Fibroblast of lung (primary cell): ENCODE results near the gene HPF1.
"Not testable (repeated sequence)": the region's sequence is repeated elsewhere in the genome, so short reads cannot be mapped to it uniquely, and the experiment has no call there.

Experiments
- CTCF ChIP-seq, 2 donors: IDR thresholded peaks in 1 of 2; conservative IDR thresholded peaks in 1 of 2; 1 replicate in 1 of 2; 2 replicates in 1 of 2; pipeline ENCODE4 v1.5.1; 2011 to 2012; ENCODE audit warnings: low read length in 2 of 2, control low read depth in 1 of 2, inconsistent platforms in 1 of 2, low read depth in 1 of 2, mild to moderate bottlenecking in 1 of 2
- EZH2 ChIP-seq: IDR thresholded peaks from 2 replicates; pipeline ENCODE4 v1.5.1; 2012; ENCODE audit warnings: low read length, control low read depth, mild to moderate bottlenecking; ENCODE audit errors: missing control alignments

- TF ChIP-seq EZH2; CTCF (conservative IDR thresholded peaks at IDR 0.05 in 1 of 2, IDR thresholded peaks at IDR 0.05 in 1 of 2; ENCODE audit: low read depth in 1 of 2, low read length in 2 of 2): not testable (repeated sequence)
These were observed 49.0 kb upstream of the HPF1 start for GRCh38 chr4:169806770-169807169.
